Mesenchymal stem cell (in vitro differentiated cells and primary cell): ENCODE results near the gene ANKRD31.

Experiments
- DNase-seq: peaks from one replicate; pipeline ENCODE4 v3.0.0-alpha.2; 2013
- H2AFZ ChIP-seq: one replicate; pipeline ENCODE4 v1.6.1; 2013; ENCODE audit warnings: low read depth, mild to moderate bottlenecking, control low read depth, inconsistent platforms, low read length, moderate library complexity
- H2AK5ac ChIP-seq: 2 replicates; pipeline ENCODE4 v1.6.1; 2013; ENCODE audit warnings: low read length, moderate library complexity, mild to moderate bottlenecking, inconsistent platforms; ENCODE audit not compliant: severe bottlenecking
- H2BK120ac ChIP-seq: one replicate; pipeline ENCODE4 v1.6.1; 2013; ENCODE audit warnings: low read depth, mild to moderate bottlenecking, inconsistent platforms, low read length, moderate library complexity
- H2BK12ac ChIP-seq, 2 experiments: one replicate each; pipeline ENCODE4 v1.6.1; 2013; ENCODE audit warnings: inconsistent platforms in 2 of 2, low read length in 2 of 2, mild to moderate bottlenecking in 2 of 2, moderate library complexity in 2 of 2, control low read depth in 1 of 2
- H2BK15ac ChIP-seq: one replicate; pipeline ENCODE4 v1.6.1; 2013; ENCODE audit warnings: mild to moderate bottlenecking, low read depth, inconsistent platforms; ENCODE audit not compliant: poor library complexity, severe bottlenecking
- H2BK5ac ChIP-seq: 2 replicates; pipeline ENCODE4 v1.6.1; 2013; ENCODE audit warnings: low read depth, mild to moderate bottlenecking, low read length, control low read depth, inconsistent platforms; ENCODE audit not compliant: poor library complexity, severe bottlenecking
- H3K14ac ChIP-seq, 2 experiments: one replicate each; pipeline ENCODE4 v1.6.1; 2013; ENCODE audit warnings: inconsistent platforms in 2 of 2, low read length in 2 of 2, control low read depth in 1 of 2, mild to moderate bottlenecking in 1 of 2, moderate library complexity in 1 of 2
- H3K18ac ChIP-seq, 2 experiments: one replicate each; pipeline ENCODE4 v1.6.1; 2013; ENCODE audit warnings: inconsistent platforms in 2 of 2, low read length in 2 of 2, control low read depth in 1 of 2, low read depth in 1 of 2, mild to moderate bottlenecking in 1 of 2
- H3K23ac ChIP-seq, 2 experiments: one replicate each; pipeline ENCODE4 v1.6.1; 2013; ENCODE audit warnings: inconsistent platforms in 2 of 2, low read length in 2 of 2, mild to moderate bottlenecking in 2 of 2, moderate library complexity in 2 of 2, control low read depth in 1 of 2
- H3K27ac ChIP-seq: 2 replicates; pipeline ENCODE4 v1.5.1; 2013; ENCODE audit warnings: mild to moderate bottlenecking, moderate library complexity, low read length, control low read depth, inconsistent platforms; ENCODE audit not compliant: poor library complexity, severe bottlenecking
- H3K27me3 ChIP-seq, 2 experiments: 2 replicates each; pipeline versions ENCODE4 v1.6.1 to v1.7.0; 2013; ENCODE audit warnings: low read length in 2 of 2, mild to moderate bottlenecking in 2 of 2, moderate library complexity in 2 of 2, control low read depth in 1 of 2, inconsistent platforms in 1 of 2; ENCODE audit not compliant: control insufficient read depth in 1 of 2, insufficient read depth in 1 of 2
- H3K36me3 ChIP-seq, 2 experiments: 2 replicates each; pipeline versions ENCODE4 v1.6.1 to v1.7.0; 2013; ENCODE audit warnings: low read length in 2 of 2, control low read depth in 1 of 2, inconsistent platforms in 1 of 2, low read depth in 1 of 2, mild to moderate bottlenecking in 1 of 2; ENCODE audit not compliant: insufficient read depth in 2 of 2, control insufficient read depth in 1 of 2
- H3K4ac ChIP-seq, 2 experiments: one replicate each; pipeline ENCODE4 v1.6.1; 2013; ENCODE audit warnings: inconsistent platforms in 2 of 2, low read length in 2 of 2, mild to moderate bottlenecking in 2 of 2, moderate library complexity in 2 of 2, control low read depth in 1 of 2, low read depth in 1 of 2
- H3K4me1 ChIP-seq: 2 replicates; pipeline ENCODE4 v1.6.1; 2013; ENCODE audit warnings: low read depth, low read length, control low read depth; ENCODE audit not compliant: control insufficient read depth, insufficient read depth
- H3K4me2 ChIP-seq: 2 replicates; pipeline ENCODE4 v1.6.1; 2013; ENCODE audit warnings: low read length, mild to moderate bottlenecking, inconsistent platforms; ENCODE audit not compliant: poor library complexity, severe bottlenecking
- H3K4me3 ChIP-seq, 2 experiments: 2 replicates each; pipeline versions ENCODE4 v1.5.1 to v1.7.0; 2013; ENCODE audit warnings: low read length in 2 of 2, mild to moderate bottlenecking in 2 of 2, control low read depth in 1 of 2, low read depth in 1 of 2; ENCODE audit not compliant: insufficient read depth in 1 of 2
- H3K79me1 ChIP-seq: replicated peaks from 2 replicates; pipeline ENCODE4 v1.6.1; 2013; ENCODE audit warnings: mild to moderate bottlenecking, control low read depth, low read length, inconsistent platforms; ENCODE audit not compliant: poor library complexity, severe bottlenecking
- H3K9ac ChIP-seq: 2 replicates; pipeline ENCODE4 v1.7.0; 2013; ENCODE audit warnings: mild to moderate bottlenecking, low read length, moderate library complexity
- H3K9me3 ChIP-seq: 2 replicates; pipeline ENCODE4 v1.7.0; 2013; ENCODE audit warnings: mild to moderate bottlenecking, low read length; ENCODE audit not compliant: control insufficient read depth
- H4K8ac ChIP-seq: one replicate; pipeline ENCODE4 v1.6.1; 2013; ENCODE audit warnings: inconsistent platforms, mild to moderate bottlenecking, low read length, moderate library complexity
- H4K91ac ChIP-seq: one replicate; pipeline ENCODE4 v1.6.1; 2013; ENCODE audit warnings: mild to moderate bottlenecking, low read length, inconsistent platforms
- WGBS: methylation state at CpG from one replicate; pipeline ENCODE4 v1.1.7; 2013; ENCODE audit warnings: mixed read lengths; 5-methylcytosine and 5-hydroxymethylcytosine counted together

The ANKRD31 gene

DNA sequence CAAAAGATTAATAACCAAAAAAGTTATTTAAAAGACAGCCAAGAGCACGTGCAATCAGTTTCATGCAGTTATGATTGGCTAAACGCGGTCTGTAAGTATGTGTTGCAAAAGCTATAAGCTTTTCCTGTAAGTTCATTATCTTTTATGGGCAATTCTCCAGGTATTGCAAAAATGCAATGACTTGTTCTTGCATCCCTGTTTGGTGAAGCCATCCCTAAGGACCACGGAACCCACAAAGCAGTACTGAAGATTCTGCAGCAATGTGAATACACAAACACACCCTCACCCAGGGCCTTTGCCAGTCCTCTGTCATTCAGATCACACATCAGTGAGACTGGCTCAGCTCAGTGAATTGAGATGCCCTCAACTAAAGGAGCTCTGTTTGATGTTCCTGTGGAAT is 195.7 kb downstream of the ANKRD31 start:
- Histone ChIP-seq H3K27ac (no peak overlapping the region), H4K8ac (no peak overlapping the region), H3K9ac (no peak overlapping the region), H2BK15ac (no peak overlapping the region), H2BK120ac (no peak overlapping the region), H3K14ac (no peak overlapping the region), H3K4me1 (peaks cover 2% of the 10 kb centered on the region), H3K18ac (no peak overlapping the region), H3K4me3 (no peak overlapping the region), H2AFZ (no peak overlapping the region), H2BK5ac (no peak overlapping the region), H3K4me2 (no peak overlapping the region), H3K9me3 (no peaks in the 10 kb centered on the region), H4K91ac (no peak overlapping the region), H3K23ac (no peak overlapping the region), H3K36me3 (peaks cover 0 to 11% of the 10 kb centered on the region in 2 experiments), H3K4ac (no peak overlapping the region), H3K27me3 (no peaks in the 10 kb centered on the region), H3K79me1 (peaks cover 21% of the 10 kb centered on the region), H2BK12ac (no peak overlapping the region), H2AK5ac (no peak overlapping the region)
- WGBS = 95% methylated on average over 4 of the region's 4 CpGs
- no peak for DNase-seq

DNA sequence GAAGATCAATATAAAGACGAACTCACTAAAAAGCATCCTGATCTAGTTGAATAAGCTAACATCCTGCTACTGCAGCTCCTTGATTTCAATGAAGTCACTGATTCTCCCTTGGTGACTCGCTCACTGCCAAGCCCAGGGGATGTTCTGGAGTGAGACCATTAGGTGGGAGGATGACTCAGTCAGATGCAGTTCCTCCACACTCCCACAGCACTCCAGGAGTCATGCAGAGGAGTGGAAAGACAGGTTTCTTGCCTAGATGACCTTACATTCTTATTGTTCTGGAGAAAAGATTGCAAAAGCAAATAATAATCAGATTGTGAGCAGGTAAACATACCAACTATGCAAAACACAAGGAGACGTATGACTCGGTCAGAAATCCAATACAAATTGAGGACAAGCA is 199.6 kb downstream of the ANKRD31 start:
- Histone ChIP-seq H3K4me3 (no peak overlapping the region), H3K4ac (no peak overlapping the region), H3K27me3 (no peaks in the 10 kb centered on the region), H3K9ac (no peak overlapping the region), H4K8ac (no peak overlapping the region), H2BK120ac (no peak overlapping the region), H2BK5ac (no peak overlapping the region), H3K4me1 (no peaks in the 10 kb centered on the region), H2BK12ac (no peak overlapping the region), H3K23ac (no peak overlapping the region), H3K4me2 (no peak overlapping the region), H3K27ac (no peak overlapping the region), H3K36me3 (peaks cover 0 to 17% of the 10 kb centered on the region in 2 experiments), H2AK5ac (no peak overlapping the region), H3K14ac (no peak overlapping the region), H2BK15ac (no peak overlapping the region), H2AFZ (no peak overlapping the region), H3K18ac (no peak overlapping the region), H3K9me3 (no peaks in the 10 kb centered on the region), H4K91ac (no peak overlapping the region), H3K79me1 (peaks cover 24% of the 10 kb centered on the region)
- peak; percentile 79 for DNase-seq
- WGBS = 60% methylated on average over 2 of the region's 4 CpGs

DNA sequence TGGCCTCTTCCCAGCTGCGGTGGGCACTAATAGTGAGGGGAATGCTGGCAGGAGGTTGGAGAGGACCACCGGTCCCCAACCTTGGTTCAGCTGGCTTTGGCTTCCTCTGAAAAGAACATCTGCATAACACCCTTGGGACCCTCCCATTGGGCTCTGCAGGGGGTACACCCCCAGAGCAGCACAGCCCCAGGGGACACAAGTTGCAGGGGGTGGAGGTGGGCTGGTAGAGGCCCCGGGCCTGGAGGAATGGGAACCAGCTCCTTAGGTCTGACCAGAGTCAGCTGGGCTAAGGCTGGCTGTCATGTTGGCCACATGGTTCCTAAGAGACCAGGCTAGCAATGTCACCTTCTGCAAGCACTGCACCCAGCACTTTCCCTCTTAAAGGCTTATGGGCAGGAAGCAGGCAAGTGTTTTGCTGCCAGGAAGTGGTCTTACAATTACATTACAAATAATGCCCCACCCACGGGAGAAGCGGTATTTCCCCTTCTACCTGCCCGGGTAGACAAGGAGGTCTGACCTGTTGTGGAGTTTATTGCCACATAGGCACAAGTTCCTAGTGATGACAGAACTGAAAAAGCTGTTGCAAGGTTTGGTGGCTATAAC is 202.4 kb downstream of the ANKRD31 start:
- H3K4me2 ChIP-seq = no peak overlapping the region
- 97% methylated on average over 5 of the region's 6 CpGs for WGBS
- H4K8ac ChIP-seq = no peak overlapping the region
- H3K27ac ChIP-seq = no peak overlapping the region
- H3K79me1 ChIP-seq = peaks cover 26% of the 10 kb centered on the region
- H3K36me3 ChIP-seq = peaks cover 0 to 16% of the 10 kb centered on the region in 2 experiments
- H3K4ac ChIP-seq = no peak overlapping the region
- DNase-seq = no peak
- H2AFZ ChIP-seq = no peak overlapping the region
- H3K27me3 ChIP-seq = no peaks in the 10 kb centered on the region
- H3K18ac ChIP-seq = no peak overlapping the region
- no peak overlapping the region for H2BK12ac ChIP-seq
- H3K14ac ChIP-seq = no peak overlapping the region
- no peaks in the 10 kb centered on the region for H3K9me3 ChIP-seq
- H2BK120ac ChIP-seq = no peak overlapping the region
- no peaks in the 10 kb centered on the region for H3K4me1 ChIP-seq
- no peak overlapping the region for H3K4me3 ChIP-seq
- no peak overlapping the region for H2BK15ac ChIP-seq
- no peak overlapping the region for H2AK5ac ChIP-seq
- no peak overlapping the region for H3K9ac ChIP-seq
- no peak overlapping the region for H3K23ac ChIP-seq
- no peak overlapping the region for H2BK5ac ChIP-seq
- H4K91ac ChIP-seq = no peak overlapping the region

DNA sequence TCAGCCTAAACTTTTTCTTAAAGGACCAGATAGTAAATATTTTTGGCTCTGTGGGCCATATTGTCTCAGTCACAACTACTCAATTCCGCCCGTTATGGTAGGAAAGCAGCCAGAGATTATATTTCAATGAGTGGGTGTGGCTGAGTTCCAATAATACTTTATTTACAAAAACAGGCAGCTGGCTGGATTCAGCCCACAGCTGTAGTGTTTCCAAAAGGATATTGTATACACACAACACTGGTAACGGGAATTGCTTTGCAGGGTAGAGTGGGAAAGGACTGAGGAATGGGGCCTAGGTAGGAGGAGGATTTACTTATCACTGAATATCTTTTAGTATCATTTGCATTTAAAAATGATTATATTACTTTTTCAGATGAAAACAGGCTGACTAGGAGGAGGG is 205.3 kb downstream of the ANKRD31 start:
- H3K79me1 ChIP-seq = peaks cover 26% of the 10 kb centered on the region
- H3K36me3 ChIP-seq = peaks cover 0 to 16% of the 10 kb centered on the region in 2 experiments
- H3K9ac ChIP-seq = no peak overlapping the region
- no peak overlapping the region for H3K4me2 ChIP-seq
- no peak overlapping the region for H4K91ac ChIP-seq
- no peak overlapping the region for H2BK5ac ChIP-seq
- no peak overlapping the region for H2AFZ ChIP-seq
- H3K14ac ChIP-seq = no peak overlapping the region
- H4K8ac ChIP-seq = no peak overlapping the region
- H2BK120ac ChIP-seq = no peak overlapping the region
- no peak overlapping the region for H2AK5ac ChIP-seq
- H3K18ac ChIP-seq = no peak overlapping the region
- H3K4ac ChIP-seq = no peak overlapping the region
- no CpG with 5 or more reads among the region's 3 CpGs for WGBS
- H3K27me3 ChIP-seq = no peaks in the 10 kb centered on the region
- no peaks in the 10 kb centered on the region for H3K9me3 ChIP-seq
- no peak overlapping the region for H3K23ac ChIP-seq
- no peak overlapping the region for H3K27ac ChIP-seq
- no peak overlapping the region for H2BK15ac ChIP-seq
- no peaks in the 10 kb centered on the region for H3K4me1 ChIP-seq
- DNase-seq = no peak
- no peak overlapping the region for H3K4me3 ChIP-seq
- no peak overlapping the region for H2BK12ac ChIP-seq
